Upper lobe of right lung (tissue), 1 donor: ENCODE results near the gene ATP5MC2. TPM values are rescaled to one million over a fixed set of nuclear protein-coding genes. Genes with fewer than 3 reads are reported as not detected.
A peak's percentile ranks its signal among the peaks of the same experiment; 100 is the strongest.
"Not testable (repeated sequence)": the region's sequence is repeated elsewhere in the genome, so short reads cannot be mapped to it uniquely, and the experiment has no call there.

Source experiments
- ATAC-seq: fragments of 200-7000 bp; cut with Tn5 transposase; one replicate; pipeline ENCODE4 v1.9.1; 2020; ENCODE audit warnings: mild to moderate bottlenecking, moderate library complexity
- DNase-seq: peaks from one replicate; pipeline ENCODE4 v3.0.0-alpha.2; 2020
- H3K27ac ChIP-seq: fragments of 200-600 bp; one replicate; pipeline ENCODE4 v1.8.0; 2022
- H3K27me3 ChIP-seq: fragments of 200-600 bp; one replicate; pipeline ENCODE4 v1.8.0; 2022; ENCODE audit warnings: mild to moderate bottlenecking
- H3K36me3 ChIP-seq: fragments of 200-600 bp; one replicate; pipeline ENCODE4 v1.8.0; 2022
- H3K4me1 ChIP-seq: fragments of 200-600 bp; one replicate; pipeline ENCODE4 v1.8.0; 2022
- H3K4me3 ChIP-seq: fragments of 200-600 bp; one replicate; pipeline ENCODE4 v1.8.0; 2022; ENCODE audit warnings: mild to moderate bottlenecking
- H3K9me3 ChIP-seq: fragments of 200-600 bp; one replicate; pipeline ENCODE4 v1.8.0; 2022
- intact Hi-C: fragments of 100-400 bp; cut with DNase I; formaldehyde crosslinking; loops from one replicate; pipeline ENCODE4 v1.11.0; 2022
- long read RNA-seq: library from polyadenylated mRNA; unstranded; transcript quantifications from one replicate; pipeline ENCODE4 v2.0.0, GENCODE V29; 2021
- total RNA-seq: library from RNA; stranded (reverse); fragmentation: NEBNext Ultra II Directional; extraction: Animal tissue kit (Norgen Biotek cat#: 25700); gene quantifications from one replicate; pipeline ENCODE4 v1.2.1, GENCODE V29; 2021
- TF ChIP-seq, protein P1 (sequence below): fragments of 200-600 bp; IDR thresholded peaks from one replicate; pipeline ENCODE4 v1.8.0; 2022; ENCODE audit warnings: antibody characterized with exemption
- donor health status: DM: no; HTN: yes; CAD: no; lungs with severe emphysema.

Gene ATP5MC2
- 236 TPM for total RNA-seq
- long read RNA-seq, transcript ATP5MC2-203 (4 exons, 1,976 nt): minor isoform, 10 of 95 reads
- long read RNA-seq, transcript ATP5MC2-202 (5 exons, 878 nt): major isoform, 82 of 95 reads
- long read RNA-seq, partial matches to known transcripts: 1 of 95 reads
- long read RNA-seq, other reads (novel, unspliced or antisense): 2 of 95 reads

DNA sequence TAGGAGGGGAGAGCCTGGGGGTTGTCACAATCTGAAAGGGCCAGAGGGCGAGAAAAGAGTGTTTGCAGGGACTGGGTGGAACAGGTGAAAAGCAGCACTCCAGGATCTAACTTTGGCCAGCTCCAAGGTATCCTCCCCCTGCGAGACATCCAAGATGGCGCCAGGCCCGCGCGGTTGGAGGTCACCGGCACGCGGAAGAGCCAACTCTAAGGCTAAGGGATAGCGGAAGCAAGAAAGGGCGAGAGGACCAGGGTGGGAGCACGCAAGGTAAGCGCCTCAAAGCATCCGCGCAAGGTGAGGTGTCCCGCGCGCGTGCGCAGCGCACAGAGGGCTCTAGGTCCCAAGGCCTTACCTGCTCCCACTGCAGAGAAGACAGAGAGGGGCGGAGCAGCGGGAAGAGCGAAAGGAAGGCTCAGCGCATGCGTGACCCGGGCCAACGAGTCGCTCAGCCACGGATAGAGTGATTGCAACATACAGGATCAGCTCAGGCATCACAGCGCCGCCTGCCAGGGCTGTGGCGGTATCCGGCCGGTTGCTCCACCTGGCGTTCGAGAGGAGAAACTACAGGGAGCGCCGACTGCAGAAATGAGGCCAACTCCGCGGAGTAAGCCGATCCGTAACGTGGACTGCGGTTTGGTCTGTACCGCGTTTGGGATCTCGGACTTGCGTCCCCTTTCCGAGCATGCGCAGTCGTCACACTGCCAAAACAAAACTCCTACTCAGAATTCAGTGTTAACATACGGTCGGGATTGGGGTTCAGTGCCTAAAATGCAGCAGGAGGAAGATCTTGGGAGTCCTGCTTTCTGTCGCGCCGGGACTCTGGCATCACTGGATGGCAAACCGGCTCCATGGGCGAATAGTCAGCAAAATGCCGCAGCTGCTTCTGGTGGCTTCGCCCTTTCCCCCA, at the start of gene ATP5MC2:
ATP5MC2 (minus strand) TSS at position 383 of the 907 bp plus-strand sequence. CDS start 3,469 bp downstream, outside the sequence.
- Histone ChIP-seq H3K27me3 (no peaks in the 10 kb centered on the region), H3K27ac (peak within 1 kb of the TSS; percentile 93), H3K9me3 (no peaks in the 10 kb centered on the region), H3K4me3 (peak within 1 kb of the TSS; percentile 83), H3K36me3 (peaks cover 32% of the 10 kb centered on the region), H3K4me1 (peaks cover 19% of the 10 kb centered on the region)
- ATAC-seq (peak; percentile 97), DNase-seq (peak; percentile 98)
- TF ChIP-seq, protein P1, sequence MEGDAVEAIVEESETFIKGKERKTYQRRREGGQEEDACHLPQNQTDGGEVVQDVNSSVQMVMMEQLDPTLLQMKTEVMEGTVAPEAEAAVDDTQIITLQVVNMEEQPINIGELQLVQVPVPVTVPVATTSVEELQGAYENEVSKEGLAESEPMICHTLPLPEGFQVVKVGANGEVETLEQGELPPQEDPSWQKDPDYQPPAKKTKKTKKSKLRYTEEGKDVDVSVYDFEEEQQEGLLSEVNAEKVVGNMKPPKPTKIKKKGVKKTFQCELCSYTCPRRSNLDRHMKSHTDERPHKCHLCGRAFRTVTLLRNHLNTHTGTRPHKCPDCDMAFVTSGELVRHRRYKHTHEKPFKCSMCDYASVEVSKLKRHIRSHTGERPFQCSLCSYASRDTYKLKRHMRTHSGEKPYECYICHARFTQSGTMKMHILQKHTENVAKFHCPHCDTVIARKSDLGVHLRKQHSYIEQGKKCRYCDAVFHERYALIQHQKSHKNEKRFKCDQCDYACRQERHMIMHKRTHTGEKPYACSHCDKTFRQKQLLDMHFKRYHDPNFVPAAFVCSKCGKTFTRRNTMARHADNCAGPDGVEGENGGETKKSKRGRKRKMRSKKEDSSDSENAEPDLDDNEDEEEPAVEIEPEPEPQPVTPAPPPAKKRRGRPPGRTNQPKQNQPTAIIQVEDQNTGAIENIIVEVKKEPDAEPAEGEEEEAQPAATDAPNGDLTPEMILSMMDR: peak; percentile 99
- intact Hi-C loops: no loop called here

- H3K4me3 ChIP-seq: no peak overlapping the region
- H3K27ac ChIP-seq: no peak overlapping the region
- intact Hi-C loops: no loop called here
- H3K27me3 ChIP-seq: no peaks in the 10 kb centered on the region
- no peaks in the 10 kb centered on the region for H3K9me3 ChIP-seq
- ATAC-seq (no peak), DNase-seq (no peak)
- TF ChIP-seq, protein P1: no peak
- H3K4me1 ChIP-seq: peaks cover 17% of the 10 kb centered on the region
- H3K36me3 ChIP-seq: peaks cover 73% of the 10 kb centered on the region
Measured at GRCh38 chr12:53722450-53723041, 46.7 kb upstream of the ATP5MC2 start.

DNA sequence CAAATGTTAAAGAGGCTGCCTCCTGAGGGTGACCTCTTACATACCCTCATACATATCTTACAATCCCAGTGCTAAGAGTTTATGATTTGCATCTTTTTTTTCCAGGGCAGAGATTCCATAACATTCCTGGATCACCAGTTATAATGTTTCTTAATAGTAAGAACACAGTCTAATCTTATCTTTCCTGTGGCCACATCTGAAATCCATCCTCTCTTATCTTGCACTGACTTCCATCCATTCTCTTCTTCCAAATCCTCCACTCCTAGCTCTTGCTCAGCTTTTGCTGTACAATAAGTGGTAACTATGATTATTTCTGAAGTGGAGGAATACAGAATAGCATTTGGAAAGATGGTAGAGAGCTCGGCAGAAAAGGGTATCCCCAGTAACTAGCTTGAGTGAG, 45.1 kb upstream of the ATP5MC2 start:
- no peak for DNase-seq
- Histone ChIP-seq H3K9me3 (no peaks in the 10 kb centered on the region), H3K4me3 (no peak overlapping the region), H3K4me1 (peaks cover 9% of the 10 kb centered on the region), H3K27me3 (no peaks in the 10 kb centered on the region), H3K27ac (no peak overlapping the region), H3K36me3 (peaks cover 88% of the 10 kb centered on the region)
- TF ChIP-seq, protein P1: no peak
- intact Hi-C loops: no loop called here
- ATAC-seq: no peak

- Histone ChIP-seq H3K27ac (no peak overlapping the region), H3K4me3 (no peak overlapping the region), H3K4me1 (no peaks in the 10 kb centered on the region), H3K36me3 (peaks cover 97% of the 10 kb centered on the region), H3K9me3 (no peaks in the 10 kb centered on the region), H3K27me3 (no peaks in the 10 kb centered on the region)
- DNase-seq (no peak), ATAC-seq (no peak)
- intact Hi-C loops: no loop called here
- TF ChIP-seq, protein P1: no peak
Measured at GRCh38 chr12:53719649-53720048, 43.8 kb upstream of the ATP5MC2 start.

DNA sequence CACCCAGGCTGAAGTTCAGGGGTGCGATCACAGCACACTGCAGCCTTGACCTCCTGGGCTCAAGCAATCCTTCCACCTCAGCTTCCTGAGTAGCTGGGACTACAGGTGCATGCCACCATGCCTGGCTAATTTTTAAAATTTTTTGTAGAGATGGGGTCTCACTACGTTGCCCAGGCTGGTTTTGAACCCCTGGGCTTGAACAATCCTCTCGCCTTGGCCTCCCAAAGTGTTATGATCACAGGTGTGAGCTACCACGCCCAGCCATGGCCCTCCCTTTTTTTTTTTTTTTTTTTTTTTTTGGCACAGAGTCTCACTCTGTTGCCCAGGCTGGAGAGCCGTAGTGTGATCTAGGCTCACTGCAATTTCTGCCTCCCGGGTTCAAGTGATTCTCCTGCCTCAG, 42.7 kb upstream of the ATP5MC2 start:
- H3K9me3 ChIP-seq, H3K27ac ChIP-seq, H3K27me3 ChIP-seq, ATAC-seq, intact Hi-C loops, H3K4me3 ChIP-seq, DNase-seq, H3K4me1 ChIP-seq: not testable (repeated sequence)
- H3K36me3 ChIP-seq: peaks cover 97% of the 10 kb centered on the region

DNA sequence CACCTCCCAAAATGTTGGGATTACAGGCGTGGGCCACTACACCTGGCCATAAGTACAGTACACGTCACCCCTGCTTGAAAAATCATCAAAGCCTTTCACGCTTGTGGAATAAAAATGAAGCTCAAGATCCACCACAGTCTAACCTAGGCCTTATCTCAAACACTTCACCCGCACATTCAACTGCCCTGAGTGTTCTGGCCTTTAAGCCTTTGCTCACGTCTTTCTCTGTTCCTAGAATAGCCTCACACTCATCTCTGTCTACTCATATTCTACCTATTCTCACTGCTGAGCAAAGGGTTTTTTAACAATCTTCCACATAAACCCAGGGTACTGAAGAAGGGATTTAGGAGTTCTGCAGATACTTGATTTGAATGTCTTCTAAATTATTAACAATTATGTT, 41.4 kb upstream of the ATP5MC2 start:
- intact Hi-C loops: no loop called here
- Histone ChIP-seq H3K27me3 (no peaks in the 10 kb centered on the region), H3K36me3 (peaks cover 99% of the 10 kb centered on the region), H3K4me3 (no peak overlapping the region), H3K9me3 (no peaks in the 10 kb centered on the region), H3K4me1 (no peaks in the 10 kb centered on the region), H3K27ac (no peak overlapping the region)
- DNase-seq (no peak), ATAC-seq (no peak)
- TF ChIP-seq, protein P1: no peak
